A549 (cell line): ENCODE results near the gene PSMC5. TPM values are rescaled to one million over a fixed set of nuclear protein-coding genes. Genes with fewer than 3 reads are reported as not detected.
A peak's percentile ranks its signal among the peaks of the same experiment; 100 is the strongest.

ENCODE experiments used
- ATAC-seq, 2 experiments: fragments of 200-7000 bp in 1 of 2; fragments of >200 bp in 1 of 2; cut with Nextera tagmentation in 1 of 2; cut with Tn5 transposase in 1 of 2; 3 replicates each; pipeline versions ENCODE4 v1.8.0 to v1.9.1; 2018 to 2020; ENCODE audit warnings: mild to moderate bottlenecking in 1 of 2, moderate library complexity in 1 of 2
- CTCF ChIA-PET: fragments of 300-600 bp; sonication (Branson Sonifier 250); formaldehyde crosslinking; extraction: SDS; loops from one replicate; lab custom pipeline; 2021; ENCODE audit warnings: antibody characterized with exemption, inconsistent platforms; lab: Yijun Ruan, JAX
- POLR2A ChIA-PET: fragments of 350-600 bp; formaldehyde crosslinking; extraction: SDS; loops from one replicate; lab custom pipeline; 2021; ENCODE audit warnings: antibody characterized with exemption, inconsistent platforms; lab: Yijun Ruan, JAX
- DNase-seq, 2 experiments: peaks; one replicate each; pipeline versions ENCODE4 v3.0.0 to v3.0.0-alpha.2; 2011 to 2016; ENCODE audit warnings: low read depth in 1 of 2, low spot score in 1 of 2
- FAIRE-seq: peaks from 2 replicates; lab custom pipeline; 2011; peaks lifted over from hg19 to GRCh38; lab: Jason Lieb, UNC
- H3K27ac ChIP-seq, 2 experiments: fragments of >200 bp; sonication (Bioruptor Twin); formaldehyde crosslinking; 3 replicates each; pipeline ENCODE4 v1.5.1; 2016 to 2017
- H3K4me1 ChIP-seq: fragments of >200 bp; sonication (Bioruptor Twin); formaldehyde crosslinking; 3 replicates; pipeline ENCODE4 v1.6.1; 2016
- H3K4me2 ChIP-seq: fragments of >200 bp; sonication (Bioruptor Twin); formaldehyde crosslinking; 3 replicates; pipeline ENCODE4 v1.6.1; 2016
- H3K4me3 ChIP-seq: fragments of >200 bp; sonication (Bioruptor Twin); formaldehyde crosslinking; 3 replicates; pipeline ENCODE4 v1.5.1; 2016
- H3K9me3 ChIP-seq: fragments of >200 bp; sonication (Bioruptor Twin); formaldehyde crosslinking; 3 replicates; pipeline ENCODE4 v1.6.1; 2016
- EP300 ChIP-seq, 2 experiments: fragments of >200 bp; sonication (Bioruptor Twin); formaldehyde crosslinking; IDR thresholded peaks; 2 replicates in 1 of 2; 3 replicates in 1 of 2; pipeline ENCODE4 v1.6.1; 2016 to 2017
- ESRRA ChIP-seq: fragments of 150-350 bp; IDR thresholded peaks from 2 replicates; pipeline ENCODE4 v1.6.1; 2014; ENCODE audit warnings: mild to moderate bottlenecking, low read length, borderline replicate concordance
- FOXS1 ChIP-seq: fragments of 250-450 bp; sonication (Bioruptor Pico); IDR thresholded peaks from 2 replicates; pipeline ENCODE4 v1.5.0; 2020; ENCODE audit warnings: mild to moderate bottlenecking, moderate library complexity
- GATA3 ChIP-seq: IDR thresholded peaks from 2 replicates; pipeline ENCODE4 v1.6.1; 2012; ENCODE audit warnings: borderline replicate concordance
- HOXA7 ChIP-seq: fragments of 250-450 bp; sonication (Bioruptor Pico); IDR thresholded peaks from 2 replicates; pipeline ENCODE4 v1.5.0; 2020; ENCODE audit warnings: mild to moderate bottlenecking, moderate library complexity
- HOXB5 ChIP-seq: fragments of 250-450 bp; sonication (Bioruptor Pico); IDR thresholded peaks from 2 replicates; pipeline ENCODE4 v1.5.0; 2020; ENCODE audit warnings: mild to moderate bottlenecking, moderate library complexity
- KDM5A ChIP-seq: fragments of 200-600 bp; sonication (generic); IDR thresholded peaks from 2 replicates; pipeline ENCODE4 v1.6.1; 2016; ENCODE audit warnings: antibody characterized with exemption, mild to moderate bottlenecking
- MAZ ChIP-seq: fragments of 150-350 bp; IDR thresholded peaks from 2 replicates; pipeline ENCODE4 v1.6.1; 2014; ENCODE audit warnings: antibody characterized with exemption, low read depth, low read length, borderline replicate concordance
- NFE2L2 ChIP-seq: fragments of 150-350 bp; conservative IDR thresholded peaks from 2 replicates; pipeline ENCODE4 v1.6.1; 2014; ENCODE audit warnings: low read length
- NPAS2 ChIP-seq: fragments of 250-450 bp; sonication (Bioruptor Pico); IDR thresholded peaks from 2 replicates; pipeline ENCODE4 v1.8.0; 2022; ENCODE audit warnings: mild to moderate bottlenecking, moderate library complexity, borderline replicate concordance
- PHF8 ChIP-seq: fragments of 200-600 bp; sonication (generic); IDR thresholded peaks from 2 replicates; pipeline ENCODE4 v1.6.1; 2016; ENCODE audit warnings: low read depth, mild to moderate bottlenecking, antibody characterized with exemption, moderate library complexity, borderline replicate concordance
- POLR2AphosphoS2 ChIP-seq: conservative IDR thresholded peaks from 2 replicates; pipeline ENCODE4 v1.6.1; 2012; ENCODE audit warnings: low read length, improper control_type of control experiment, inconsistent platforms
- RFX5 ChIP-seq: fragments of 450-650 bp; IDR thresholded peaks from 2 replicates; pipeline ENCODE4 v1.7.1; 2014; ENCODE audit warnings: antibody characterized with exemption, mild to moderate bottlenecking, moderate library complexity
- ZFP36 ChIP-seq: fragments of 450-650 bp; IDR thresholded peaks from 2 replicates; pipeline ENCODE4 v1.6.1; 2014; ENCODE audit warnings: borderline replicate concordance; ENCODE audit not compliant: partially characterized antibody
- WGBS: methylation state at CpG from one replicate; pipeline ENCODE4 v1.1.6; 2017; ENCODE audit errors: missing lambda C conversion rate; 5-methylcytosine and 5-hydroxymethylcytosine counted together
- polyA plus RNA-seq, 4 experiments: library from polyadenylated mRNA; depleted of rRNA in 3 of 4; stranded (reverse); fragments of >200 nt; fragmentation: RNase III in 1 of 4; extraction: RNeasy Plus Mini Kit Qiagen cat#74134 plus additional on column Dnase treatment in 1 of 4; gene quantifications; 2 replicates in 3 of 4; 3 replicates in 1 of 4; pipeline ENCODE4 v1.2.3, GENCODE V29; 2011 to 2017
- TF ChIP-seq, protein P1 (sequence below): fragments of 450-650 bp; IDR thresholded peaks from 2 replicates; pipeline ENCODE4 v1.6.1; 2014; ENCODE audit warnings: antibody characterized with exemption
- TF ChIP-seq, protein P2 (sequence below): IDR thresholded peaks from 2 replicates; pipeline ENCODE4 v1.6.1; 2012
- TF ChIP-seq, protein P3 (sequence below): fragments of 200-600 bp; sonication (generic); IDR thresholded peaks from 2 replicates; pipeline ENCODE4 v1.6.1; 2016; ENCODE audit warnings: antibody characterized with exemption, mild to moderate bottlenecking, moderate library complexity
- TF ChIP-seq, protein P4 (sequence below): fragments of 150-350 bp; IDR thresholded peaks from 2 replicates; pipeline ENCODE4 v1.6.1; 2014; ENCODE audit warnings: low read depth, mild to moderate bottlenecking, low read length

The PSMC5 gene
- polyA plus RNA-seq, 2 of the 4 experiments (the other 2 are of a cell fraction): 303 to 406 TPM

DNA sequence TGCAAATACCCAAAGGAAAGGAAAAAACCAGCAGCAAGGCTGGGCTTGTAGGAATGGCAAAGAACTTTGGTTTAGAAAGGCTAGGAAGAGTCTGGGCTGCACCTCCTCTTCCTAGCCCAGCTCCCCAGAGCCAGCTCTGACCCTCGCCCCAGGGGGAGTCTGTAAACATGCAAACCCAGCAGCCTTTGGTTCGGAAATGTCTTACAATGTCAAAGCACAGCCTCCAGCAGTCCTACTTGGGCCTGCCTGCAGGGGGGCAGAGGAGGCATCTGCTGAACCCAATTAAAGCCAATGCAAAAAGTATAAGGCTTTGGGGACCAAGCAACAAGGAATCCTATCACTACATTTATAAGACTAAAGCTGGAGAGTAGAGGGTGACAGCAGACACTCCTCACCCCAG, 5.2 kb downstream of the PSMC5 start:
- whole genome bisulfite sequencing: 90% methylated on average over 2 of the region's 2 CpGs
- Histone ChIP-seq H3K4me2 (no peak overlapping the region), H3K27ac (no peak overlapping the region), H3K4me1 (peaks cover 20% of the 10 kb centered on the region; the same call in 2 of the 3 replicates), H3K9me3 (no peaks in the 10 kb centered on the region), H3K4me3 (no peak overlapping the region)
- FAIRE-seq (no peak), ATAC-seq (peak; percentile 6 to 30; a peak in 3 of 6 replicates), DNase-seq (no peak)
- TF ChIP-seq NPAS2 (CRISPR knock-in tag) (no peak), MAZ (no peak), EP300 (IDR thresholded peaks at IDR 0.05) (no peak), ESRRA (no peak)
- CTCF ChIA-PET: interaction anchor here (0.8 to 4.5 kb wide), 6 partner anchors 9 to 97 kb away, joined by 3 to 23 read pairs (median 4); partner anchors contain the start of gene SMARCD2
- POLR2A ChIA-PET: no interaction called here

DNA sequence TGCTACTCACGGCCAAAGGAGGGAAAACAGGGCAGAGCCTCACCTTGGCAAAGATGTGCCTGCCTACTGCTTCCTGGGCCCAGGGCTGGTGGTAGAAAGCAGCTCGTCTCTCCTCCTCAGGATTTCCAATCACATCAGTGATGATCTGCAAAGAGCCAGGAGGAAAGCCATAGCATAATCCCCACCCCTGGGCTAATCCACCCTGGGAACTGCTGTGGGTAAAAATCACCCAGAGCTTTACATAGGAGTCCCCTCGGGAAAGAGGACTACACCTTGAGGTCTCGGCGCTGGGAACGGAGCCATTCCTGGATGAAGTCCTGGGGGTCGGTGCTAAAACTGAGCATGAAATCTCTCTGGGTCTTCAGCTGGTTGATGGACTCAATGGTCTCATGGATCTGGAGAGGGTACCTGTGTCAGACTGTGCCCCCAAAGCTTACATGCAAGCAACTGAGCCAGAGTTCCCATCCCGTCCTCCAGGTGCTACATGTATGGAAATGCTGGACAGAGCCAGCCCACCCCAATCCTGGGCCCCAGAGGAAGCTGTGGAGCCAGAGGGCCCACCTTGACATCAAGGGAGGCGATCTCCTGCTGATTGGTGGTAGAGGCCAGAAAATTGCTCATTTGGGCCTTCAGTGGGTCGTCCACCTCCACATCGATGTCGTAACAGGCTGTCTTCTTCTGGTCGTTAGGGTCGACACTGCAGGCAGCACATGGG, 6.0 kb downstream of the PSMC5 start:
- 92% methylated on average over 14 of the region's 14 CpGs for WGBS
- ChIA-PET CTCF (interaction anchor here (0.8 to 4.5 kb wide), 12 partner anchors 7 to 110 kb away, joined by 3 to 29 read pairs (median 4); partner anchors contain the start of genes PSMC5 and SMARCD2), POLR2A (interaction anchor here (1.9 kb wide), 1 partner anchor 10 kb away, joined by 11 read pairs; no protein-coding TSS in a partner anchor)

DNA sequence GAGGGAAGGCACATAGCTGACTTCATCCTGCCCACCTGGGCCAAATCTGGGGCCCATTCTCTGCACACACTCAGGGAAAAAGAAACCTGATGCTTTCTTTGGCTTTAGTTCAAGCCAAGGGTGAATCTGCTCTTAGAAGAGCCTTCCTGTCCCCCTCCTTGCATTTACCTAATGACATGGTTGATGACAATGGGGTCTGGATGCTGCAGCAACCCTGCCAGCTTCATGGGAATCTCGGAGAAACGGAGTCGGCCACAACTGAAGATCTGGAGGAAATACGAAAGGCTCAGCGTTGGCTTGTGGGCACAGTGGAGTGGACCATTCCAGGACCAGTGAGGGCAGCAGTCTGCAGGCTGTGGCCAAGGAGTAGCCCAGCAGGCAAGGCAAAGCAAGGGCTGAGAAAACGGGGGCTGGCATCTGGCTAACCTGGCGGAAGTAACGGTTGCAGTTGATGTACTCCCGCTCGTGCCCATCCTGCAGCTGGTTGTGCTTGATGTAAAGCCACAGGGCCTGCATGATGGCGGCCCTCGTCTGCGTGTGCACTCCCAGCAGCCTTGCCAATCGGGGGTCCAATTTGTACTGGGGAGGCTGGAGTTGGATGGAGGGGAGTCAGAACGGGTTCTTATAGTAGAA, 6.6 kb downstream of the PSMC5 start:
- H3K27ac ChIP-seq: no peak overlapping the region
- H3K4me2 ChIP-seq: no peak overlapping the region
- ChIA-PET CTCF (interaction anchor here (0.9 to 4.5 kb wide), 24 partner anchors 8 to 408 kb away, joined by 3 to 29 read pairs (median 6); partner anchors contain the start of genes PSMC5 and SMARCD2), POLR2A (interaction anchor here (1.6 to 1.9 kb wide), 2 partner anchors 7 to 10 kb away, joined by 4 to 11 read pairs; partner anchors contain the start of gene PSMC5)
- WGBS: 97% methylated on average over 15 of the region's 15 CpGs
- FAIRE-seq (no peak), DNase-seq (no peak), ATAC-seq (peak in 1 of 2 experiments; percentile 2; a peak in 1 of 6 replicates)
- H3K4me1 ChIP-seq: peaks cover 19% of the 10 kb centered on the region; the same call in 2 of the 3 replicates
- H3K4me3 ChIP-seq: no peak overlapping the region
- H3K9me3 ChIP-seq: no peaks in the 10 kb centered on the region
- TF ChIP-seq PHF8 (no peak), HOXA7 (no peak), NFE2L2 (no peak), NPAS2 (CRISPR knock-in tag) (no peak), RFX5 (no peak), HOXB5 (no peak), GATA3 (no peak), ESRRA (no peak), ZFP36 (no peak), KDM5A (no peak)
- TF ChIP-seq, protein P1, sequence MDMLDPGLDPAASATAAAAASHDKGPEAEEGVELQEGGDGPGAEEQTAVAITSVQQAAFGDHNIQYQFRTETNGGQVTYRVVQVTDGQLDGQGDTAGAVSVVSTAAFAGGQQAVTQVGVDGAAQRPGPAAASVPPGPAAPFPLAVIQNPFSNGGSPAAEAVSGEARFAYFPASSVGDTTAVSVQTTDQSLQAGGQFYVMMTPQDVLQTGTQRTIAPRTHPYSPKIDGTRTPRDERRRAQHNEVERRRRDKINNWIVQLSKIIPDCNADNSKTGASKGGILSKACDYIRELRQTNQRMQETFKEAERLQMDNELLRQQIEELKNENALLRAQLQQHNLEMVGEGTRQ: no peak
- TF ChIP-seq, protein P2, sequence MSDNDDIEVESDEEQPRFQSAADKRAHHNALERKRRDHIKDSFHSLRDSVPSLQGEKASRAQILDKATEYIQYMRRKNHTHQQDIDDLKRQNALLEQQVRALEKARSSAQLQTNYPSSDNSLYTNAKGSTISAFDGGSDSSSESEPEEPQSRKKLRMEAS: no peak
- TF ChIP-seq, protein P3, sequence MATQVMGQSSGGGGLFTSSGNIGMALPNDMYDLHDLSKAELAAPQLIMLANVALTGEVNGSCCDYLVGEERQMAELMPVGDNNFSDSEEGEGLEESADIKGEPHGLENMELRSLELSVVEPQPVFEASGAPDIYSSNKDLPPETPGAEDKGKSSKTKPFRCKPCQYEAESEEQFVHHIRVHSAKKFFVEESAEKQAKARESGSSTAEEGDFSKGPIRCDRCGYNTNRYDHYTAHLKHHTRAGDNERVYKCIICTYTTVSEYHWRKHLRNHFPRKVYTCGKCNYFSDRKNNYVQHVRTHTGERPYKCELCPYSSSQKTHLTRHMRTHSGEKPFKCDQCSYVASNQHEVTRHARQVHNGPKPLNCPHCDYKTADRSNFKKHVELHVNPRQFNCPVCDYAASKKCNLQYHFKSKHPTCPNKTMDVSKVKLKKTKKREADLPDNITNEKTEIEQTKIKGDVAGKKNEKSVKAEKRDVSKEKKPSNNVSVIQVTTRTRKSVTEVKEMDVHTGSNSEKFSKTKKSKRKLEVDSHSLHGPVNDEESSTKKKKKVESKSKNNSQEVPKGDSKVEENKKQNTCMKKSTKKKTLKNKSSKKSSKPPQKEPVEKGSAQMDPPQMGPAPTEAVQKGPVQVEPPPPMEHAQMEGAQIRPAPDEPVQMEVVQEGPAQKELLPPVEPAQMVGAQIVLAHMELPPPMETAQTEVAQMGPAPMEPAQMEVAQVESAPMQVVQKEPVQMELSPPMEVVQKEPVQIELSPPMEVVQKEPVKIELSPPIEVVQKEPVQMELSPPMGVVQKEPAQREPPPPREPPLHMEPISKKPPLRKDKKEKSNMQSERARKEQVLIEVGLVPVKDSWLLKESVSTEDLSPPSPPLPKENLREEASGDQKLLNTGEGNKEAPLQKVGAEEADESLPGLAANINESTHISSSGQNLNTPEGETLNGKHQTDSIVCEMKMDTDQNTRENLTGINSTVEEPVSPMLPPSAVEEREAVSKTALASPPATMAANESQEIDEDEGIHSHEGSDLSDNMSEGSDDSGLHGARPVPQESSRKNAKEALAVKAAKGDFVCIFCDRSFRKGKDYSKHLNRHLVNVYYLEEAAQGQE: no peak
- TF ChIP-seq, protein P4, sequence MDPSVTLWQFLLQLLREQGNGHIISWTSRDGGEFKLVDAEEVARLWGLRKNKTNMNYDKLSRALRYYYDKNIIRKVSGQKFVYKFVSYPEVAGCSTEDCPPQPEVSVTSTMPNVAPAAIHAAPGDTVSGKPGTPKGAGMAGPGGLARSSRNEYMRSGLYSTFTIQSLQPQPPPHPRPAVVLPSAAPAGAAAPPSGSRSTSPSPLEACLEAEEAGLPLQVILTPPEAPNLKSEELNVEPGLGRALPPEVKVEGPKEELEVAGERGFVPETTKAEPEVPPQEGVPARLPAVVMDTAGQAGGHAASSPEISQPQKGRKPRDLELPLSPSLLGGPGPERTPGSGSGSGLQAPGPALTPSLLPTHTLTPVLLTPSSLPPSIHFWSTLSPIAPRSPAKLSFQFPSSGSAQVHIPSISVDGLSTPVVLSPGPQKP: no peak

More for the DNA sequence above, 6.0 kb downstream of the PSMC5 start:
- Histone ChIP-seq H3K4me3 (no peak overlapping the region), H3K27ac (no peak overlapping the region), H3K9me3 (no peaks in the 10 kb centered on the region)
- TF ChIP-seq, protein P2: no peak
- TF ChIP-seq FOXS1 (CRISPR knock-in tag): no peak
- peak; percentile 48 for TF ChIP-seq POLR2AphosphoS2
- TF ChIP-seq, all 56 proteins: peak for 1
- H3K4me1 ChIP-seq: peaks cover 19% of the 10 kb centered on the region; the same call in 2 of the 3 replicates
- no peak overlapping the region for H3K4me2 ChIP-seq
- ATAC-seq: no peak
- DNase-seq: no peak
- no peak for FAIRE-seq
